AG09319 (cell line): ENCODE results near the gene RASGRF2.

Experiments
- DNase-seq: peaks from one replicate; pipeline ENCODE4 v3.0.0-alpha.2; 2010; ENCODE audit warnings: low read depth; ENCODE audit errors: extremely low read depth
- TF ChIP-seq, protein P1 (sequence below): IDR thresholded peaks from 2 replicates; pipeline ENCODE4 v1.5.1; 2011; ENCODE audit warnings: low read depth, mild to moderate bottlenecking, inconsistent platforms, low read length, moderate library complexity

RASGRF2 gene

DNA sequence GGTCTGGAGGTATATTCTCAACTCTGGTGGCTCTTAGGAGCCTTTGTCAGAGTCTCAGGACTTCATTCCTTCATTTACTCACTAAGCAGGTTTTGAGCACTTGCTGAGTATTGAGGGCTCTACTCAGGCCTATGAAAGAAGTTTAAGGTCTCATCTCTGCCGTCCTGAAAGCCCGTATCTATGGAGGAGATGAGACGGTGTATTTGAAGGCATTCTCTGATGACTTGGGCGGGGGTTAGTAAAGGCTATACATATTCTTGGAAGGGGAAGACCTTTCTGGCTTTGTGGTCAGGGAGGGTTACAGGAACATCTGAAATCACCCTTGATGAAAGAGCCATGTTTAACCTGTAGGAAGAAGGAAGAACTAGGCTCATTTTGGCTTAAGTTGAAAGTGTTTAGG, 21.9 kb downstream of the RASGRF2 start:
- TF ChIP-seq, protein P1, sequence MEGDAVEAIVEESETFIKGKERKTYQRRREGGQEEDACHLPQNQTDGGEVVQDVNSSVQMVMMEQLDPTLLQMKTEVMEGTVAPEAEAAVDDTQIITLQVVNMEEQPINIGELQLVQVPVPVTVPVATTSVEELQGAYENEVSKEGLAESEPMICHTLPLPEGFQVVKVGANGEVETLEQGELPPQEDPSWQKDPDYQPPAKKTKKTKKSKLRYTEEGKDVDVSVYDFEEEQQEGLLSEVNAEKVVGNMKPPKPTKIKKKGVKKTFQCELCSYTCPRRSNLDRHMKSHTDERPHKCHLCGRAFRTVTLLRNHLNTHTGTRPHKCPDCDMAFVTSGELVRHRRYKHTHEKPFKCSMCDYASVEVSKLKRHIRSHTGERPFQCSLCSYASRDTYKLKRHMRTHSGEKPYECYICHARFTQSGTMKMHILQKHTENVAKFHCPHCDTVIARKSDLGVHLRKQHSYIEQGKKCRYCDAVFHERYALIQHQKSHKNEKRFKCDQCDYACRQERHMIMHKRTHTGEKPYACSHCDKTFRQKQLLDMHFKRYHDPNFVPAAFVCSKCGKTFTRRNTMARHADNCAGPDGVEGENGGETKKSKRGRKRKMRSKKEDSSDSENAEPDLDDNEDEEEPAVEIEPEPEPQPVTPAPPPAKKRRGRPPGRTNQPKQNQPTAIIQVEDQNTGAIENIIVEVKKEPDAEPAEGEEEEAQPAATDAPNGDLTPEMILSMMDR, result no peak
- DNase-seq, result no peak

DNA sequence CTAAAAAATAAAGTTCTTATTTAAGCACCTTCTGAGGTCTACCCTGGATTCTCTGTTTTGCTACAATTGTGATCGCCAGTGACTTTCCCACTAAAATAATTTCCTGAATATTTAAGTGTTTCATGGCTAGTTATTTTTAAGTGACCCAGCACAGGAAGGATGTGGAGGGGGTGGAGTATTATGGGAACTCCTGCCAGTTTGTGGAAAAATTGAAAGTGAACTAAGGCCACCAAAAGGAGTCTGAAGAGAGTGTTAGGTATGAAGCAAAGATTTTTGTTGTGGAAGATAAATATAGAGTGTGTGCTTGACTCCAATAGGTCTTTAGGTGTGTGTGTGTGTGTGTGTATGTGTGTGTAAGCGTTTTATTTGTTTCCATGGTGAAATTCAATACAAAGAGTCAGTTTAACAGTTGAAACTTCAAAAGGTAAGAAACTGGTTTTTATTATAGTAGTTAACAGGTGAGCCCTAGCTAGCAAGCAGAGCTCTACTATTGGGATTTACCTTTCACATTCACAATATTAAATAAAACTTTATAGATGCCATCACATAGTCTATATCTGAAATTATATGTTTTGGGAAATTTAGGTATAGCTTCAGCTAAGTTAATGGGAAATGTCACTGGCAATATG, 25.6 kb downstream of the RASGRF2 start:
- TF ChIP-seq, protein P1, result no peak

DNA sequence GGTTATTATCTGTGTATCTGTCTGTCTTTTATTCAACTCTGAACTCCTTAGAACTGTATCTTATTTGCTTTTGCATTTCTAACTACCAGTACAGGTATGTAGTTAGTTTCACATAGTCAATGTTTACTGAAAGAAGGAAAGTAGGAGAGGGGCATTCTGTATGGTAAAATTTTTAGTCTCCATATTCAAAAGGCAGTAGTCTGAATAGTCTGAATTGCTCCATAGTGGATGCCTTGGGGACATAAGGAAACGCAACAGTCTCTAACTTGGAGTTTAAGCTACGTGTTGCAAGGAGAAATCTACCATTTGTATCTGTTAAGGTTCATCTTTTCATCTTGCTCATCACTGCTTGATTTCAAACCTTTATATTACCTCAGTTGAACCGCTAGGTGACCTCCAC, 26.2 kb downstream of the RASGRF2 start:
- no peak for DNase-seq
- TF ChIP-seq, protein P1, result no peak

More for the DNA sequence above, 25.6 kb downstream of the RASGRF2 start:
- DNase-seq, result no peak

DNA sequence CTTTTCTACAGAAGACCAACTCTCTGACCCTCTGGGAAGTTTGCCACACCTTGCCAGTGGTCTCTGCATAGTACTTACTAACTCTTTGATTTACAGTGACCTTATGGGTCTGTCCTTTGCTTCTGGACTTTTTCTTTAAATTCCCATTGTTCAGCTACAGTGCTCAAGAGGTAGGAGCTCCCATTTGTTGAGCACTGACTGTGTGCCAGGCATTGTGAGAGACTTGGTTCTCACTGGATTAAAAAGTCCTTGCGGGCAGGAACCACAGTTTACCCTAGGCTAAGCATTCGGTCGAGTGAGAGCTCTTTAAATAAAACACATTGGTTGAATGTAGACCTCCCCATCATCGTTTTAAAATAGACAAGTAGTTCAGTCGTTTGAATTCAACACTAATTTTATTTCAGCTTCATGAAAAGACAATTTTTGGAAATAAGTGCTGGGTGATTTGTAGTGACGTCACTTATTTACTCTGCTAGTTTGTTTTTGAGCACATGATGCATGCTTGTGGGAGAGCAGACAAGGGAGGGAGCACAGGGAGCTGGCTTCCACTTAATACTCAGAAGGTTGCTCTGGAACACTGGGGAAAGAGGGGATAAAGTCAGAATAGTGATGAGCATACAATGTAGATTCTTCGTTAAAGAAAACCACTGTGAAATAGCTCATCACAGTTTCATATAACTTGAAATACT, 27.1 kb downstream of the RASGRF2 start:
- DNase-seq, result no peak
- TF ChIP-seq, protein P1, result no peak

DNA sequence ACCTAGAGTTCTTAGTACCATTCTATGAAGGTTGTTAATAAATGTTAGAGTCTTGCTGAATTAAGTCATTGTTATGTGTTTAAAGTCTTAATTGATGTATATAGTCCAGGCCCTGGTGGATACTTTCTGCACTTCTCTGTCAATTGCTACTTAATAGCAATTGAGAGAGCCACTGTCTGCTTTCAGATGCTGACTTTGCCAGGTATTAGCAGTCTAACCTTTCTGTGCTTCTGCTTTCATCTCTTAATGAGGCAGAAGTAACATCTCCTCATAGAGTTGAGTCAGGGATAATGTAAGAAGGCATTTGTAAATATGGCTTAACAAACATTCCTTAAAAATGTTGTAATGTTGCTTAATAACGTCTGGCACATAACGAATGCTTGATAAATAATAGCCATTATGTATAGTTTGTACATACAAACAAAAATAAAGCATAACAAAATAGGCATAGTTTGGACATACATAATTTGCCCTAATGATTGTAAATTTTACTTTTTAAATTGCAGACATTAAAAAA, 28.3 kb downstream of the RASGRF2 start:
- no peak for DNase-seq
- TF ChIP-seq, protein P1, result no peak

DNA sequence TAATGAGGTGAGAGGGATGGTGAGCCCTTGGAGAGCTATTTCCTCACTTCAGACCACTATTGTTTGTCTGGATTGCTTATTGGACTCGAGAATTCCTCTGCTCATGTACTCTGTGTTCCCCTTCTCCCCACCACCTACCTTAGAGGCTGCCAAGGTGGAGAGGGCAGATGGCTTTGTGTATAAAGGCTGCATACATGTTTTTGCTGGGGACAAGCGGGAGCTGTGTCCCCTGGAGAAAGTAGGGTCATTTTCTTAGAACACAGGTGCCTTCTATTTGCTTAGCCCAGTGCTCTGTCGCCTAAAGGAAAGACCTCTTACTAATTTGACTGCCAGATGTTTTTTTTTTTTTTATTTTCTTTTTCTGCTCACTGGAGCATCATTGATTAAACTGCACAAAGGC, 29.7 kb downstream of the RASGRF2 start:
- no peak for DNase-seq
- TF ChIP-seq, protein P1, result no peak

DNA sequence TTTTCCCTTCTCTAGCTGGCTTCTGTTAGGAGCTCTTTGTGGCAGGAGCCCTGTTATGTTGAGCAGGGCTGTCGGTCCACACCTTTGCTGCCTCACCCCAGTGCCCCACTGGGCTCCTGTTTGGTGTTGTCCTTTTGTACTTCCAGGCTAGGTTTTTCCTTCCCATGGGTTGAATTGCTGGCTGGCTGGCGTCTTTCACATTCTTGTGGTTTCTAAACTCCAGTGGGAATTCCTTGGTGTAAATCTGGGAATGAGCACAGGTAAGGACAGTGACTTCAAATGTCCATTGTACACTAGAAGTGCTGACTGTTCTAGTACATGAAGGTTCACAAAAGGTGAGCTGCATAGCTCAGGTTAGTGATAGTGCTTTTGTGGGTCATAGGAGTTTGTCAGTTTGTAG, 30.4 kb downstream of the RASGRF2 start:
- DNase-seq, result no peak
- TF ChIP-seq, protein P1, result no peak
